ENCODE data around the gene OR4D2. TPM values are rescaled to one million over a fixed set of nuclear protein-coding genes. Genes with fewer than 3 reads are reported as not detected.
"Not testable (repeated sequence)": the region's sequence is repeated elsewhere in the genome, so short reads cannot be mapped to it uniquely, and the experiment has no call there.

The OR4D2 gene
- total RNA-seq, result not detected

DNA sequence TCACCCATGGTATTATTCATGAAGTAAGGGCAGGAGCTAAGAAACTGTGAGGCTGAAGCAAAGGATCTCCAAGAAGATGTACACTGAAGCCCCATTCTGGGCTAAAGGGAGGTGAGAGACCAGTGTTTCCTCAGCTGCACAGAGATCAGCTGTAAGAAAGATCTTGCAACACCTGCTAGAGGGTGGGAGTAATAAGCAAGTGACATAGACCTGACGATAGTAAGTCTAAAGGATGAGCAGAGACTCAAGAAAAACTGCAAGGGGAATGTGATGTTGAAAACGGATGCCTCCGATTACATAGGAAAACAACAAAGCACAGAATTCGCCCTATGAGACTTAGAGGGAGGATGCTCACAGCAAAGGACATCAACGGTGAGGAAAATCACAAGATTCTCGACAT lies at the start of gene OR4D2:
TSS of gene OR4D2 (plus strand) at position 301 of the 400 bp plus-strand sequence. CDS start 2,674 bp downstream, outside the sequence.
- no peaks in the 10 kb centered on the region for H3K9me3 Mint-ChIP-seq (ENCODE audit: insufficient read depth)
- CTCF ChIA-PET, result interaction anchor here (0.6 to 2.7 kb wide), 3 partner anchors 12 to 84 kb away, joined by 3 to 12 read pairs (median 4); no protein-coding TSS in a partner anchor
- no peak for ATAC-seq
- peaks cover 25% of the 10 kb centered on the region for H3K4me1 Mint-ChIP-seq (ENCODE audit: low read depth)
- peaks cover 24% of the 10 kb centered on the region for H3K27me3 Mint-ChIP-seq (ENCODE audit: low read depth)
- POLR2A ChIA-PET, result no interaction called here
- no peak for DNase-seq
- no peak within 1 kb of the TSS for H3K4me3 Mint-ChIP-seq
- no peak within 1 kb of the TSS for H3K27ac Mint-ChIP-seq
- H3K36me3 Mint-ChIP-seq (ENCODE audit: low read depth), result no peaks in the 10 kb centered on the region

DNA sequence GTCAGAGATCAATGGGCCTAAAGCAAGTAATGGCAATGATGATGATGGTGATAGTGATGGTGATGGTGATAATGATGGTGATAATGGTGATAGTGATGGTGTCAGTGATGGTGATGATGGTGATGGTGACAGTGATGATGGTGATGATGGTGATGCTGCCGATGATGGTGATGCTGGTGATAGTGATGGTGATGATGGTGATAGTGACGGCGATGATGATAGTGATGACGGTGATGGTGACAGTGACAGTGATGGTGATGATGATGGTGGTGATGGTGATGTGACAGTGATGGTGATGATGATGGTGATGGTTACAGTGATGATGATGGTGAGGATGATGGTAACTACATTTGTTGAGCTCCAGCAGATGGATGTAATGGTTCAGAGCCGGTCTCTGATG lies 49.4 kb upstream of the OR4D2 start:
- ChIA-PET CTCF (interaction anchor here (1.3 kb wide), 1 partner anchor 53 kb away, joined by 3 read pairs; no protein-coding TSS in a partner anchor), POLR2A (no interaction called here)
- H3K36me3 Mint-ChIP-seq (ENCODE audit: low read depth), result no peaks in the 10 kb centered on the region
- no peak for ATAC-seq
- peaks cover 4% of the 10 kb centered on the region for H3K4me1 Mint-ChIP-seq (ENCODE audit: low read depth)
- no peak for DNase-seq
- no peaks in the 10 kb centered on the region for H3K9me3 Mint-ChIP-seq (ENCODE audit: insufficient read depth)
- H3K27ac Mint-ChIP-seq, result no peak overlapping the region
- peaks cover 10% of the 10 kb centered on the region for H3K27me3 Mint-ChIP-seq (ENCODE audit: low read depth)
- no peak overlapping the region for H3K4me3 Mint-ChIP-seq

DNA sequence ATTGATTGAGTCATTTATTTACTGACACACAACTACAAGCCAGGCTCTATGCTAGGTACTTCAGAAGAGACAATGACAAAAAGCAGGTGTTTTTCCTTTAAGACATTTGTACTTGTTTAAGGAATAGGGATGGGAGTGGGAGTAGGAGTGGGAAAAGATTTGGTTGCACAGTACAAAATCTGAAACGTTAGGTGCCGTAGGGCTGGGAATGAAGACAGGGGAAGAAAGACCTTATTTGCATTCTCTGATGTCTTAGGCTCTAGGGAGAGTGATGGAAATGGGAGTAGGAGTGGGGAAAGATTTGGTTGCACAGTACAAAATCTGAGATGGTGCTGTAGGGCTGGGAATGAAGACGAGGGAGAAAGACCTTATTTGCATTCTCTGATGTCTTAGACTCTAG lies 47.3 kb upstream of the OR4D2 start:
- POLR2A ChIA-PET, result no interaction called here
- no peaks in the 10 kb centered on the region for H3K9me3 Mint-ChIP-seq (ENCODE audit: insufficient read depth)
- H3K27me3 Mint-ChIP-seq (ENCODE audit: low read depth), result peaks cover 10% of the 10 kb centered on the region
- no peaks in the 10 kb centered on the region for H3K36me3 Mint-ChIP-seq (ENCODE audit: low read depth)
- CTCF ChIA-PET, result interaction anchor here (0.5 to 8.1 kb wide), 4 partner anchors 52 to 85 kb away, joined by 3 to 90 read pairs (median 3); no protein-coding TSS in a partner anchor
- DNase-seq (no peak), ATAC-seq (no peak)
- H3K4me3 Mint-ChIP-seq, result no peak overlapping the region
- H3K27ac Mint-ChIP-seq, result no peak overlapping the region
- H3K4me1 Mint-ChIP-seq (ENCODE audit: low read depth), result peaks cover 4% of the 10 kb centered on the region

DNA sequence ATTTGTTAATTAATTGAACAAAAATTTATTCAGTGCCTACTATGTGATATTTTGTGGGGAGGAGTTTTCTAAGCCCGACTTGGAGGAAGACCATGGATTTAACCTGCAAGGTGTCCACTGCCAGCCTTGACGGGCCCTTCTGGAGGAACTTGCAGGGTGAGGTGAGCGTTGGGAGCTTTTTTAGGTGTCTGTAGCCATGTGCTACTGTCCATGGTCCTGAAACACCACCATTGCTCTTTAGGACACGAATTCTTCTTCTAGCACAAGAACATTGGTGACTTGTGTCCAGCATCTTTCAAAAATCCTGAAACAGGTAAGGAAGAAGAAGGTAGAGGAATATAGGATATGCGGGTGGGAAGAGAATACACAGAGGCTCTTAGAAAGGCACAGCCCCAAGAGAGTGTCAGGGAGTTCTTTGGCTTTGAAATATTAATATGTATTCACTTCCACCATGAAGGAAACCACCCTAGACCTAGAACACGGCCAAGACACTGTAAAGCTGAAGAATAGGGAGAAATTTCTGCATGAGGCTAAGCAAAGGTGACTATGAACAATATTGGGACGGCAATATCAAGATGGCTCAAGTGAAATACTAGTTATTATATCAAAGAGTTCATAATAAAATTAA lies 46.5 kb upstream of the OR4D2 start:
- ChIA-PET POLR2A (no interaction called here), CTCF (interaction anchor here (0.5 to 8.1 kb wide), 4 partner anchors 51 to 86 kb away, joined by 3 to 90 read pairs (median 3); no protein-coding TSS in a partner anchor)
- ATAC-seq (peak; percentile 69), DNase-seq (peak; percentile 80)
- Mint-ChIP-seq H3K36me3 (ENCODE audit: low read depth) (no peaks in the 10 kb centered on the region), H3K4me1 (ENCODE audit: low read depth) (peaks cover 4% of the 10 kb centered on the region), H3K27ac (no peak overlapping the region), H3K4me3 (no peak overlapping the region), H3K9me3 (ENCODE audit: insufficient read depth) (no peaks in the 10 kb centered on the region), H3K27me3 (ENCODE audit: low read depth) (peaks cover 10% of the 10 kb centered on the region)

DNA sequence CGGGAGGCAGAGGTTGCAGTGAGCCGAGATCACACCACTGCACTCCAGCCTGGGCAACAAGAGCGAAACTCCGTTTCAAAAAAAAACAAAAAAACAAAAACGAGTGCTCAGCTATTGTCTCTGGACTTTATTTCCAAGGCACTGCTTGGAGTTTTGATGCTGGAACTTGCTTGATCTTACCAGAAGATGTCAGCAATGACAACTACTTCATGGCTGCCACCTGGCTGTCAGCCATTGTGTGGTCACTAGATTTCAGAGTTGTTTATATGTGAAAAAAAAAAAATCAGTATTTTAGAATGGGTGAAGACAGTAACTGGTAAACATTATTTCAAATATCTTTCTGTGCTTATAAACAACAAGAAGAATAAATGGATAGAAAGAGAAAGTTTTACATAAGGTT lies 44.9 kb upstream of the OR4D2 start:
- ChIA-PET POLR2A (no interaction called here), CTCF (interaction anchor here (0.6 to 8.1 kb wide), 16 partner anchors 9 to 242 kb away, joined by 3 to 90 read pairs (median 4); partner anchors contain the start of gene MKS1)
- ATAC-seq (peak; percentile 75), DNase-seq (peak; percentile 58)
- no peaks in the 10 kb centered on the region for H3K9me3 Mint-ChIP-seq (ENCODE audit: insufficient read depth)
- peaks cover 4% of the 10 kb centered on the region for H3K4me1 Mint-ChIP-seq (ENCODE audit: low read depth)
- no peak overlapping the region for H3K4me3 Mint-ChIP-seq
- peaks cover 13% of the 10 kb centered on the region for H3K27me3 Mint-ChIP-seq (ENCODE audit: low read depth)
- no peak overlapping the region for H3K27ac Mint-ChIP-seq
- H3K36me3 Mint-ChIP-seq (ENCODE audit: low read depth), result no peaks in the 10 kb centered on the region

DNA sequence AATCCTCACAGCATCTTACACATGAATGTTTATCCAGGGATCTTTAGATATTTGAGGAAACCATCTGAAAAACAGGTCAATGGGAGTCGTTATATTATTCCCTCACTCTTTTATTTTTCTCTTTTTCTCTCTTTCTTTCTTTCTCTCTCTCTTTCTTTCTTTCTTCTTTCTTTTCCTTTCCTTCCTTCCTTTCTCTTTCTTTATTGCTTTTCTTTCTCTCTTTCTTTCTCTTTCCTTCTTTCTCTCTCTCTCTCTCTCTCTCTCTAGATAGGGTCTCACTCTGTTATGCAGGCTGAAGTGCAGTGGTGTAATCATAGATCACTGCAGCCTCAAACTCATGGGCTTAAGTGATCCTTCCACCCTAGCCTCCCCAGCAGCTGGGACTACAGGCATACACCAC lies 38.9 kb upstream of the OR4D2 start:
- H3K27me3 Mint-ChIP-seq (ENCODE audit: low read depth), result peaks cover 11% of the 10 kb centered on the region

DNA sequence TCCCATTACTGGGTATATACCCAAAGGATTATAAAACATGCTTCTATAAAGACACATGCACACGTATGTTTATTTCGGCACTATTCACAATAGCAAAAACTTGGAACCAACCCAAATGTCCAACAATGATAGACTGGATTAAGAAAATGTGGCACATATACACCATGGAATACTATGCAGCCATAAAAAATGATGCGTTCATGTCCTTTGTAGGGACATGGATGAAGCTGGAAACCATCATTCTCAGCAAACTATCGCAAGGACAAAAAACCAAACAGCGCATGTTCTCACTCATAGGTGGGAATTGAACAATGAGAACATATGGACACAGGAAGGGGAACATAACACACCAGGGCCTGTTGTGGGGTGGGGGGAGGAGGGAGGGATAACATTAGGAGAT lies 34.1 kb upstream of the OR4D2 start:
- H3K9me3 Mint-ChIP-seq (ENCODE audit: insufficient read depth); ATAC-seq; H3K36me3 Mint-ChIP-seq (ENCODE audit: low read depth); H3K27ac Mint-ChIP-seq; H3K4me3 Mint-ChIP-seq; CTCF ChIA-PET; H3K4me1 Mint-ChIP-seq (ENCODE audit: low read depth); DNase-seq; POLR2A ChIA-PET: not testable (repeated sequence)
- H3K27me3 Mint-ChIP-seq (ENCODE audit: low read depth), result peaks cover 23% of the 10 kb centered on the region

More for the DNA sequence above, 38.9 kb upstream of the OR4D2 start:
- H3K4me1 Mint-ChIP-seq (ENCODE audit: low read depth), result no peaks in the 10 kb centered on the region
- no peak overlapping the region for H3K4me3 Mint-ChIP-seq
- no peaks in the 10 kb centered on the region for H3K36me3 Mint-ChIP-seq (ENCODE audit: low read depth)
- ATAC-seq (no peak), DNase-seq (no peak)
- ChIA-PET CTCF (interaction anchor here (0.9 to 8.1 kb wide), 3 partner anchors 44 to 884 kb away, joined by 3 to 90 read pairs (median 7); no protein-coding TSS in a partner anchor), POLR2A (no interaction called here)
- no peaks in the 10 kb centered on the region for H3K9me3 Mint-ChIP-seq (ENCODE audit: insufficient read depth)
- no peak overlapping the region for H3K27ac Mint-ChIP-seq

- Mint-ChIP-seq H3K4me1 (ENCODE audit: low read depth) (peaks cover 3% of the 10 kb centered on the region), H3K27me3 (ENCODE audit: low read depth) (peaks cover 23% of the 10 kb centered on the region), H3K4me3 (no peak overlapping the region), H3K36me3 (ENCODE audit: low read depth) (no peaks in the 10 kb centered on the region), H3K27ac (no peak overlapping the region), H3K9me3 (ENCODE audit: insufficient read depth) (no peaks in the 10 kb centered on the region)
- DNase-seq, result no peak
- ChIA-PET POLR2A (interaction anchor here (1.0 kb wide), 1 partner anchor 36 kb away, joined by 3 read pairs; no protein-coding TSS in a partner anchor), CTCF (interaction anchor here (1.2 to 2.2 kb wide), 2 partner anchors 18 to 36 kb away, joined by 4 to 8 read pairs; no protein-coding TSS in a partner anchor)
- no peak for ATAC-seq
Measured at GRCh38 chr17:58136669-58137279, 30.0 kb upstream of the OR4D2 start.

DNA sequence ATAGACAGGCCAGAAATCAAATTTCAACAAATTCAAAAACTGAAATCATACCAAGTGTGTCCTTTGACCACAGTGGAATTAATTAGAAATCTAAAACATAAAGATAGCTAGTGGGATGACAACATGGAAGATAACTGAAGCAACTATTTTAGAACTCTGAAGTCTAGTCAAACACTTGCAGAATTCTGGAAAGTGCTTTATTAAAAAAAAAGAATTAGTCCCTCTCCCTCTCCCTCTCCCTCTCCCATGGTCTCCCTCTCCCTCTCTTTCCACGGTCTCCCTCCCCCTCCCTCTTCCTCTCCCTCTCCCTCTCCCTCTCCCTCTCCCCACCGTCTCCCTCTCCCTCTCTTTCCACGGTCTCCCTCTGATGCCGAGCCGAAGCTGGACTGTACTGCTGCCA lies 25.3 kb upstream of the OR4D2 start:
- ChIA-PET CTCF (interaction anchor here (1.3 kb wide), 1 partner anchor 12 kb away, joined by 3 read pairs; no protein-coding TSS in a partner anchor), POLR2A (no interaction called here)
- H3K4me1 Mint-ChIP-seq (ENCODE audit: low read depth), result peaks cover 3% of the 10 kb centered on the region
- H3K27me3 Mint-ChIP-seq (ENCODE audit: low read depth), result peaks cover 24% of the 10 kb centered on the region
- no peak for DNase-seq
- H3K4me3 Mint-ChIP-seq, result no peak overlapping the region
- no peak for ATAC-seq
- peaks cover 14% of the 10 kb centered on the region for H3K36me3 Mint-ChIP-seq (ENCODE audit: low read depth)
- H3K9me3 Mint-ChIP-seq (ENCODE audit: insufficient read depth), result peaks cover 21% of the 10 kb centered on the region
- H3K27ac Mint-ChIP-seq, result no peak overlapping the region

DNA sequence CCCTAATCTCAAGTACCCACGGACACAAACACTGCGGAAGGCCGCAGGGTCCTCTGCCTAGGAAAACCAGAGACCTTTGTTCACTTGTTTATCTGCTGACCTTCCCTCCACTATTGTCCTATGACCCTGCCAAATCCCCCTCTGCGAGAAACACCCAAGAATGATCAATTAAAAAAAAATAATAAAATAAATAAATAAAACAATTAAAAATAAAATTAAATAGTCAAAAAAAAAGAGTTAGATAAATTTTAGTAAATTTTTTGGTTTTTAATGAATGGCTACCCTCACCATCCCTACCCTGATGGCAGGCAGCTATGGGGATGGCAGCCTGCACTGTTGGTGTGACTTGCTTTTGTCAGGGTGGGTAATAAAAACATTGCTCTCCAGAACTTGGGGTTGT lies 23.4 kb upstream of the OR4D2 start:
- H3K4me3 Mint-ChIP-seq, CTCF ChIA-PET: not testable (repeated sequence)

DNA sequence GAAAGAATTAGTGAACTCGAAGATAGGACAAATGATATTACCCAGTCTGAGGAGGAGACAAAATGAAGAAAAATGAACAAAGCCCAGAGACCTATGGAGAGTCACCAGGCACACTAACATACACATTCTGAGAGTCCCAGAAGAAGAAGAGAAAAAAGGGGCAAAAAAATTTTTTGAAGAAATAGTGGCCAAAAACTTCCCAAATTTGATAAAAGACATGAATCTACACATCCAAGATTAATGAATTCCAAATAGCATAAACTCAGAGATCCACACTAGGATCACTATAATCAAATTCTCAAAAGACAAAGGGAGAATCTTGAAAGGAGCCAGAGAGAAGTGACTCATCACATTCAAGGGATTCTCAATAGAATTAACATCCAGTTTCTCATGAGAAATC lies 22.0 kb upstream of the OR4D2 start:
- Mint-ChIP-seq H3K4me1 (ENCODE audit: low read depth) (no peaks in the 10 kb centered on the region), H3K27me3 (ENCODE audit: low read depth) (peaks cover 34% of the 10 kb centered on the region), H3K4me3 (no peak overlapping the region), H3K9me3 (ENCODE audit: insufficient read depth) (peaks cover 21% of the 10 kb centered on the region), H3K27ac (no peak overlapping the region), H3K36me3 (ENCODE audit: low read depth) (peaks cover 14% of the 10 kb centered on the region)
- POLR2A ChIA-PET, result no interaction called here
- ATAC-seq (no peak), DNase-seq (no peak)
- CTCF ChIA-PET, result no interaction called here

More for the DNA sequence above, 23.4 kb upstream of the OR4D2 start:
- H3K4me1 Mint-ChIP-seq (ENCODE audit: low read depth); H3K27ac Mint-ChIP-seq; POLR2A ChIA-PET; DNase-seq; ATAC-seq: not testable (repeated sequence)
- H3K36me3 Mint-ChIP-seq (ENCODE audit: low read depth), result peaks cover 14% of the 10 kb centered on the region
- H3K9me3 Mint-ChIP-seq (ENCODE audit: insufficient read depth), result peaks cover 21% of the 10 kb centered on the region
- peaks cover 25% of the 10 kb centered on the region for H3K27me3 Mint-ChIP-seq (ENCODE audit: low read depth)

- H3K27ac Mint-ChIP-seq, result no peak within 1 kb of the TSS
- peaks cover 15% of the 10 kb centered on the region for H3K4me1 Mint-ChIP-seq (ENCODE audit: low read depth)
Measured at GRCh38 chr17:58147930-58148434, 18.8 kb upstream of the OR4D2 start, which contains the start of gene OR4D1. TSS of gene OR4D1 (plus strand) at chr17:58148384. CDS start at chr17:58155154, 6,770 bp downstream.

More at GRCh38 chr17:58147930-58148434, 18.8 kb upstream of the OR4D2 start, which contains the start of gene OR4D1:
- peaks cover 14% of the 10 kb centered on the region for H3K36me3 Mint-ChIP-seq (ENCODE audit: low read depth)
- DNase-seq (no peak), ATAC-seq (no peak)
- ChIA-PET POLR2A (no interaction called here), CTCF (interaction anchor here (1.7 kb wide), 1 partner anchor 24 kb away, joined by 4 read pairs; no protein-coding TSS in a partner anchor)
- no peak within 1 kb of the TSS for H3K4me3 Mint-ChIP-seq
- peaks cover 25% of the 10 kb centered on the region for H3K9me3 Mint-ChIP-seq (ENCODE audit: insufficient read depth)
- H3K27me3 Mint-ChIP-seq (ENCODE audit: low read depth), result peaks cover 38% of the 10 kb centered on the region

All from activated CD8-positive, alpha-beta T cell treated with anti-CD3 and anti-CD28 coated beads, Interleukin-2, amount 10 ng/mL, durations not matched to agents 7 days and 5 days (primary cell).